Measurements from ENCODE around the gene MED9.

MED9 gene

DNA sequence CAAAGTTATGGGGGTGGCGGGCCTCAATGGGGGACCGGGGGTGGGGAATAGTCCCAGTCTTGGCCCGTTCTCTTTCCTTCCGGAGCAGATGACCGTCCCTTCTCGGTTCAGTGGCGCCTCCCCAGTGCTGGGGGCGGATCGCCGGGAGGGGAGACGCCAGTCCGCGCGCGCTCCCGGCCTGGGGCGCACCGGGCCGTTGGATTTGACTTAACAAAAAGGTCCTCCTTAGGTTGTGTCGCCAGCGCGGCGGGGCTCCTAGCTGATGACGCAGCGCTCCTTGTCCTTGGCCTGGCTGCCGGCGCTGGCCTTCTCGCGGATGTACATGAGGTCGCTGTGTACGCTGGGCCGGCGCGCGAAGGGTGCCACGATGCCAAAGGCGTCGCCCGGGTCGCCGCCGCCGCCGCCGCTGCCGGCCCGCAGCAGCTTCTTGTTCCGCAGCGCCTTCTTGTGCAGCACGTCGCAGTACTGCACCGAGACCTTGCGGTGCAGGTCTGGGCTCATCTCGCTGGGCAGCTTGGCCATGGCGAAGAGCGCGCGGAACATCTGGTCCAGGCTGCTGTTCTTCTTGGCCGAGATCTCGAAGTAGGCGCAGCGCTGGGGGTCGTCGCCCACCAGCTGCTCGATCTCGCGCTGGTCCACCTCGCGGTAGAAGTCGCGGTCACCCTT, 18.2 kb downstream of the MED9 start:
- Histone ChIP-seq H3K27me3 (ENCODE audit: control insufficient read depth, low read length) (peaks cover 24% of the 10 kb centered on the region), H4K20me1 (ENCODE audit: control insufficient read depth, insufficient read depth, low read depth, low read length) (0 out of 2 replicates have a peak, but pooled peaks cover 8% of the 10 kb centered on the region), H3K9me3 (ENCODE audit: control insufficient read depth, insufficient read depth, low read length) (no peaks in the 10 kb centered on the region), H3K4me3 (ENCODE audit: low read length) (no peak overlapping the region), H3K4me2 (ENCODE audit: low read length) (0 out of 2 replicates have a peak overlapping the region, but pooled peaks have one; percentile 11), H3F3A (ENCODE audit: control insufficient read depth, insufficient read depth) (no peaks in the 10 kb centered on the region), H3K36me3 (ENCODE audit: control insufficient read depth, low read length) (peaks cover 17% of the 10 kb centered on the region), H3K9me2 (replicated peaks; ENCODE audit: control insufficient read depth, low read length) (no peaks in the 10 kb centered on the region), H3K4me1 (ENCODE audit: control insufficient read depth, low read length) (peaks cover 19% of the 10 kb centered on the region), H3K27ac (ENCODE audit: low read depth, low read length) (no peak overlapping the region), H3K79me2 (ENCODE audit: control insufficient read depth, low read length) (no peaks in the 10 kb centered on the region)
- no peak for TF ChIP-seq EZH2phosphoT487 (IDR thresholded peaks at IDR 0.05; ENCODE audit: borderline replicate concordance, low read length)
- TF ChIP-seq, protein P1, sequence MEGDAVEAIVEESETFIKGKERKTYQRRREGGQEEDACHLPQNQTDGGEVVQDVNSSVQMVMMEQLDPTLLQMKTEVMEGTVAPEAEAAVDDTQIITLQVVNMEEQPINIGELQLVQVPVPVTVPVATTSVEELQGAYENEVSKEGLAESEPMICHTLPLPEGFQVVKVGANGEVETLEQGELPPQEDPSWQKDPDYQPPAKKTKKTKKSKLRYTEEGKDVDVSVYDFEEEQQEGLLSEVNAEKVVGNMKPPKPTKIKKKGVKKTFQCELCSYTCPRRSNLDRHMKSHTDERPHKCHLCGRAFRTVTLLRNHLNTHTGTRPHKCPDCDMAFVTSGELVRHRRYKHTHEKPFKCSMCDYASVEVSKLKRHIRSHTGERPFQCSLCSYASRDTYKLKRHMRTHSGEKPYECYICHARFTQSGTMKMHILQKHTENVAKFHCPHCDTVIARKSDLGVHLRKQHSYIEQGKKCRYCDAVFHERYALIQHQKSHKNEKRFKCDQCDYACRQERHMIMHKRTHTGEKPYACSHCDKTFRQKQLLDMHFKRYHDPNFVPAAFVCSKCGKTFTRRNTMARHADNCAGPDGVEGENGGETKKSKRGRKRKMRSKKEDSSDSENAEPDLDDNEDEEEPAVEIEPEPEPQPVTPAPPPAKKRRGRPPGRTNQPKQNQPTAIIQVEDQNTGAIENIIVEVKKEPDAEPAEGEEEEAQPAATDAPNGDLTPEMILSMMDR (IDR thresholded peaks at IDR 0.05; ENCODE audit: low read depth, low read length, poor library complexity, severe bottlenecking), result no peak

DNA sequence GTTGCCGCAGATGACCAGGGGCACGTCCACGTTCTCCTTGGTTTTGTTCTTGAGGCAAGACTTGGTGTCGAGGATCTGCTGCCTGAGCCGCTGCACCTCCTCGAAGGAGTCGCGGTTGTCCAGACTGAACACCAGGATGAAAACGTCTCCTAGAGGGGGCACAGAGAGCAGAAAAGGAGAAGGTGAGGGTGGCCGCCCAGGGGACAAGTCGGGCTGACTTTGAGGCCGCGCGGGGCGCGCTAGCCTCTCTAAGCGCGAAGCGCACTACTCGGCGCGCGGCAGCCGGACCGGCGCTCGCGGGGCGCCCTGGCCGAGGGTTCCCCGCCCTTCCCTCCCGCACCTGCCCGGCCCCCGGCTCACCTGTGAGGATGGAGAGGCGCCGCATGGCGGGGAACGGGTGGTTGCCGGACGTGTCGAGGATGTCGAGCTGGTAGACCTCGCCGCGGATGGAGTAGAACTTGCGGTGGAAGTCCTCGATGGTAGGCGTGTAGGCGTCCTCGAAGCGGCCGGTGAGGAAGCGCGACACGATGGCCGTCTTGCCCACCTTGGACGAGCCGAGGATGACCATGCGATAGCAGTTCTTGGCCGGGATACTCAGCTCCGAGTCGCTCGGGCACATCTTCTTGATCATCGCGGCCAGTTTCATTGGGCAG, 18.9 kb downstream of the MED9 start:
- no peaks in the 10 kb centered on the region for H3K9me3 ChIP-seq (ENCODE audit: control insufficient read depth, insufficient read depth, low read length)
- H3K4me1 ChIP-seq (ENCODE audit: control insufficient read depth, low read length), result peaks cover 19% of the 10 kb centered on the region
- peaks cover 24% of the 10 kb centered on the region for H3K27me3 ChIP-seq (ENCODE audit: control insufficient read depth, low read length)
- no peak overlapping the region for H3K27ac ChIP-seq (ENCODE audit: low read depth, low read length)
- H3K36me3 ChIP-seq (ENCODE audit: control insufficient read depth, low read length), result peaks cover 13% of the 10 kb centered on the region
- TF ChIP-seq, protein P1 (IDR thresholded peaks at IDR 0.05; ENCODE audit: low read depth, low read length, poor library complexity, severe bottlenecking), result no peak
- no peak for TF ChIP-seq EZH2phosphoT487 (IDR thresholded peaks at IDR 0.05; ENCODE audit: borderline replicate concordance, low read length)
- H3F3A ChIP-seq (ENCODE audit: control insufficient read depth, insufficient read depth), result no peaks in the 10 kb centered on the region
- H4K20me1 ChIP-seq (ENCODE audit: control insufficient read depth, insufficient read depth, low read depth, low read length), result 0 out of 2 replicates have a peak, but pooled peaks cover 8% of the 10 kb centered on the region
- H3K4me2 ChIP-seq (ENCODE audit: low read length), result peak overlapping the region; percentile 97
- H3K79me2 ChIP-seq (ENCODE audit: control insufficient read depth, low read length), result no peaks in the 10 kb centered on the region
- H3K4me3 ChIP-seq (ENCODE audit: low read length), result peak overlapping the region; percentile 73
- no peaks in the 10 kb centered on the region for H3K9me2 ChIP-seq (replicated peaks; ENCODE audit: control insufficient read depth, low read length)

DNA sequence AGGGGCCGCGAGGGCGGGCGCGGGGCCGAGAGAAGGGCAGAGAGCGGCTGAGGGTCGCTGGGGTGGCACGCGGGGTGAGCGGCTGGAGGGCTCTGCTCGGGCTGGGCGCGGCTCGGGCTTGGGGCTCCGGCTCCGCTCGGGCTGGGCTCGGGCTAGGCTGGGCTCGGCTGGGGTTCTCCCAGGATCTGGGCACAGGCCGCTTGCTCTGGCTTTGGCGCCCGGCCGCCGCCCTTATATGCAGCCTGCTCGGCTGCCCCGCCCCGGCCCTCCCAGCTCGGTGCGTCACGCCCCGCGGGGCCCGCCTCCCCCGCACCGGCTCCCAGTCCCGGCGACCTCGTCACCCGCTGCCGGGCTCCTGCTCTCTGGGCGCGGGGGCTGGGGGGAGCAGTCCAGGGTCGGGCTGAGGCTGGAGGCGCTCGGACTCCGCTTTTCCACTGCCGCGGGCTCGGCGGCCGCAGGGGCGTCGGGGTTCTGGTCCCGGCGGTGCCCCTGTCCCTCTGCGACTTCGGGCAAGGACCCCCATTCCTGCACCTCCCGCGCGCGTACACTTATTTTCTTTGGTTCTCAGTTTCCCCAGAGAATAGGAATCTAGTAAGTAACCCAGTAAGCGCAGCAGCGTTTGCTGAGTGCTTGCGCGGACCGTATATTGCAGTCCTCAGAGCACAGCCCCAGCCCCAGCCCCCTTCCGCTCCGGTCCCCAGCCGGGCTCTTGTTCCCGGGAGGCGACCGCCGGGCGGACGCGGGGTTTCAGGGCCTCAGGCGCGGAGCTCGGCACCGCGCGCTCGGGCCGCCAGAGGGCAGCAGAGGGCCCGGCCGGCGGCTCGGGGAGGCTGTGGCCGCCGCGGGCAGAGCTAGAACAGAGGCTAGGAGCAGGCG, 19.6 kb downstream of the MED9 start, which contains the start of gene RASD1:
Gene RASD1, minus strand, starts transcription at position 207 of the 876 bp plus-strand sequence. CDS start 214 bp downstream, outside the sequence.
- H3K4me1 ChIP-seq (ENCODE audit: control insufficient read depth, low read length), result peaks cover 19% of the 10 kb centered on the region
- no peaks in the 10 kb centered on the region for H3K9me2 ChIP-seq (replicated peaks; ENCODE audit: control insufficient read depth, low read length)
- peaks cover 24% of the 10 kb centered on the region for H3K27me3 ChIP-seq (ENCODE audit: control insufficient read depth, low read length)
- TF ChIP-seq, protein P1 (IDR thresholded peaks at IDR 0.05; ENCODE audit: low read depth, low read length, poor library complexity, severe bottlenecking), result peak; percentile 83
- peak; percentile 85; the same call in 1 of the 2 replicates for TF ChIP-seq EZH2phosphoT487 (IDR thresholded peaks at IDR 0.05; ENCODE audit: borderline replicate concordance, low read length)
- no peaks in the 10 kb centered on the region for H3K9me3 ChIP-seq (ENCODE audit: control insufficient read depth, insufficient read depth, low read length)
- H3K4me3 ChIP-seq (ENCODE audit: low read length), result peak within 1 kb of the TSS; percentile 73
- H3K36me3 ChIP-seq (ENCODE audit: control insufficient read depth, low read length), result peaks cover 8% of the 10 kb centered on the region; the same call in 1 of the 2 replicates
- 0 out of 2 replicates have a peak, but pooled peaks cover 8% of the 10 kb centered on the region for H4K20me1 ChIP-seq (ENCODE audit: control insufficient read depth, insufficient read depth, low read depth, low read length)
- no peaks in the 10 kb centered on the region for H3K79me2 ChIP-seq (ENCODE audit: control insufficient read depth, low read length)
- peak within 1 kb of the TSS; percentile 97 for H3K4me2 ChIP-seq (ENCODE audit: low read length)
- no peak within 1 kb of the TSS for H3K27ac ChIP-seq (ENCODE audit: low read depth, low read length)
- H3F3A ChIP-seq (ENCODE audit: control insufficient read depth, insufficient read depth), result no peaks in the 10 kb centered on the region
